WTC11 (cell line): ENCODE results near the gene MSI2. TPM values are rescaled to one million over a fixed set of nuclear protein-coding genes. Genes with fewer than 3 reads are reported as not detected.

Source experiments
- ATAC-seq: fragments of 200-7000 bp; cut with Tn5 transposase; 2 replicates; pipeline ENCODE4 v1.10.0; 2021; ENCODE audit warnings: mild to moderate bottlenecking, moderate library complexity
- CTCF ChIA-PET: fragments of 300-600 bp; sonication (Branson Sonifier 250); formaldehyde crosslinking; loops from one replicate; lab custom pipeline; 2021; ENCODE audit warnings: antibody characterized with exemption; lab: Charles Lee
- POLR2A ChIA-PET: fragments of 350-600 bp; sonication (Branson Sonifier 250); formaldehyde crosslinking; loops from one replicate; lab custom pipeline; 2021; ENCODE audit warnings: antibody characterized with exemption; lab: Charles Lee
- DNase-seq: peaks from one replicate; pipeline ENCODE4 v3.0.0; 2021; ENCODE audit warnings: low spot score
- H3K27ac Mint-ChIP-seq: 2 replicates; pipeline ENCODE4 v1.8.0; 2021; ENCODE audit warnings: mixed read lengths
- H3K27me3 Mint-ChIP-seq: 2 replicates; pipeline ENCODE4 v1.8.0; 2021; ENCODE audit warnings: low read depth, mild to moderate bottlenecking, moderate library complexity, mixed read lengths
- H3K36me3 Mint-ChIP-seq: 2 replicates; pipeline ENCODE4 v1.8.0; 2021; ENCODE audit warnings: mixed read lengths
- H3K4me1 Mint-ChIP-seq: 2 replicates; pipeline ENCODE4 v1.8.0; 2022; ENCODE audit warnings: mixed read lengths
- H3K4me3 Mint-ChIP-seq: 2 replicates; pipeline ENCODE4 v1.8.0; 2021; ENCODE audit warnings: mild to moderate bottlenecking, moderate library complexity, mixed read lengths
- H3K9me3 Mint-ChIP-seq: 2 replicates; pipeline ENCODE4 v1.8.0; 2021; ENCODE audit warnings: mixed read lengths
- AR ChIP-seq: fragments of 250-450 bp; sonication (Bioruptor Pico); IDR thresholded peaks from 2 replicates; pipeline ENCODE4 v1.9.0; 2021; ENCODE audit warnings: mild to moderate bottlenecking
- ATF3 ChIP-seq: sonication (generic); formaldehyde crosslinking; conservative IDR thresholded peaks from 2 replicates; pipeline ENCODE4 v1.8.1; 2022; ENCODE audit warnings: mild to moderate bottlenecking, missing genetic modification reagents
- ATF6 ChIP-seq: sonication (generic); formaldehyde crosslinking; IDR thresholded peaks from 2 replicates; pipeline ENCODE4 v1.8.1; 2023; ENCODE audit warnings: mild to moderate bottlenecking, missing genetic modification reagents
- CDX4 ChIP-seq: fragments of 250-450 bp; sonication (Bioruptor Pico); IDR thresholded peaks from 2 replicates; pipeline ENCODE4 v1.9.0; 2021; ENCODE audit warnings: moderate library complexity, mild to moderate bottlenecking, inconsistent platforms, borderline replicate concordance
- ELF4 ChIP-seq: sonication (generic); formaldehyde crosslinking; IDR thresholded peaks from 2 replicates; pipeline ENCODE4 v1.8.1; 2022; ENCODE audit warnings: low read depth, mild to moderate bottlenecking, moderate library complexity, missing genetic modification reagents
- FOXK1 ChIP-seq: sonication (generic); formaldehyde crosslinking; IDR thresholded peaks from 2 replicates; pipeline ENCODE4 v1.8.0; 2022; ENCODE audit warnings: mild to moderate bottlenecking, moderate library complexity, missing genetic modification reagents
- FOXP4 ChIP-seq: sonication (generic); formaldehyde crosslinking; IDR thresholded peaks from 2 replicates; pipeline ENCODE4 v1.8.0; 2022; ENCODE audit warnings: mild to moderate bottlenecking, missing genetic modification reagents
- HMGXB4 ChIP-seq: sonication (generic); formaldehyde crosslinking; IDR thresholded peaks from 2 replicates; pipeline ENCODE4 v1.8.1; 2023; ENCODE audit warnings: mild to moderate bottlenecking, moderate library complexity, missing genetic modification reagents
- MLX ChIP-seq: sonication (generic); formaldehyde crosslinking; IDR thresholded peaks from 2 replicates; pipeline ENCODE4 v1.8.1; 2023; ENCODE audit warnings: mild to moderate bottlenecking, missing genetic modification reagents, moderate library complexity
- NFE2L1 ChIP-seq: sonication (generic); formaldehyde crosslinking; IDR thresholded peaks from 2 replicates; pipeline ENCODE4 v1.8.1; 2023; ENCODE audit warnings: missing genetic modification reagents
- NR2C2 ChIP-seq: sonication (generic); formaldehyde crosslinking; IDR thresholded peaks from 2 replicates; pipeline ENCODE4 v1.8.0; 2022; ENCODE audit warnings: mild to moderate bottlenecking, missing genetic modification reagents
- NR3C1 ChIP-seq: sonication (generic); formaldehyde crosslinking; conservative IDR thresholded peaks from 2 replicates; pipeline ENCODE4 v1.8.1; 2023; ENCODE audit warnings: low read depth, mild to moderate bottlenecking, missing genetic modification reagents
- OVOL2 ChIP-seq: fragments of 250-450 bp; sonication (Bioruptor Pico); IDR thresholded peaks from 2 replicates; pipeline ENCODE4 v1.9.0; 2021; ENCODE audit warnings: mild to moderate bottlenecking, borderline replicate concordance
- ZMAT4 ChIP-seq: fragments of 250-450 bp; sonication (Bioruptor Pico); IDR thresholded peaks from 2 replicates; pipeline ENCODE4 v1.9.0; 2021; ENCODE audit warnings: mild to moderate bottlenecking
- ZNF281 ChIP-seq: sonication (generic); formaldehyde crosslinking; IDR thresholded peaks from 2 replicates; pipeline ENCODE4 v1.8.0; 2023; ENCODE audit warnings: mild to moderate bottlenecking, missing genetic modification reagents
- ZNF317 ChIP-seq: sonication (generic); formaldehyde crosslinking; IDR thresholded peaks from 2 replicates; pipeline ENCODE4 v1.8.1; 2023; ENCODE audit warnings: low read depth, mild to moderate bottlenecking, moderate library complexity, missing genetic modification reagents, borderline replicate concordance
- ZNF671 ChIP-seq: fragments of 250-450 bp; sonication (Bioruptor Pico); IDR thresholded peaks from 2 replicates; pipeline ENCODE4 v1.8.0; 2021; ENCODE audit warnings: mild to moderate bottlenecking
- ZSCAN18 ChIP-seq: fragments of 250-450 bp; sonication (Bioruptor Pico); IDR thresholded peaks from 2 replicates; pipeline ENCODE4 v2.1.2; 2022; ENCODE audit warnings: mild to moderate bottlenecking, moderate library complexity
- total RNA-seq: library from RNA; stranded (reverse); gene quantifications from 3 replicates; pipeline ENCODE4 v1.2.3, GENCODE V29; 2021

MSI2 gene
- total RNA-seq, 1 experiment from 2014 or later: 82.1 TPM

- no peaks in the 10 kb centered on the region for H3K4me1 Mint-ChIP-seq
- DNase-seq (no peak), ATAC-seq (no peak)
- H3K4me3 Mint-ChIP-seq: no peak overlapping the region
- CTCF ChIA-PET: interaction anchor here (0.6 to 1.4 kb wide), 4 partner anchors 8 to 52 kb away, joined by 3 to 4 read pairs (median 3); no protein-coding TSS in a partner anchor
- H3K36me3 Mint-ChIP-seq: no peaks in the 10 kb centered on the region
- no peaks in the 10 kb centered on the region for H3K9me3 Mint-ChIP-seq
- H3K27me3 Mint-ChIP-seq: no peaks in the 10 kb centered on the region
- POLR2A ChIA-PET: interaction anchor here (0.7 kb wide), 1 partner anchor 7 kb away, joined by 3 read pairs; no protein-coding TSS in a partner anchor
- H3K27ac Mint-ChIP-seq: no peak overlapping the region
- TF ChIP-seq ZMAT4 (CRISPR knock-in tag) (no peak), ZNF317 (CRISPR knock-in tag) (no peak), ZSCAN18 (no peak), FOXK1 (CRISPR knock-in tag) (no peak), NR3C1 (CRISPR knock-in tag) (no peak), ZNF281 (no peak), HMGXB4 (CRISPR knock-in tag) (no peak), OVOL2 (CRISPR knock-in tag) (no peak), FOXP4 (CRISPR knock-in tag) (no peak), NFE2L1 (CRISPR knock-in tag) (no peak), ELF4 (CRISPR knock-in tag) (no peak), NR2C2 (CRISPR knock-in tag) (no peak), ATF3 (CRISPR knock-in tag) (no peak), AR (no peak), ZNF671 (CRISPR knock-in tag) (no peak), ATF6 (CRISPR knock-in tag) (no peak), CDX4 (no peak), MLX (CRISPR knock-in tag) (no peak)
Measured at GRCh38 chr17:57732062-57732461, 475.7 kb downstream of the MSI2 start.
